PC-9 (cell line): ENCODE results near the gene SERPING1. TPM values are rescaled to one million over a fixed set of nuclear protein-coding genes. Genes with fewer than 3 reads are reported as not detected.

ENCODE experiments used
- Bru-seq: library from RNA; stranded (reverse); fragments of 400-500 nt; gene quantifications from one replicate; lab custom pipeline; 2021; lab: Mats Ljungman, UMichigan
- BruChase-seq, 2 experiments: library from RNA; stranded (reverse); fragments of 400-500 nt; gene quantifications; one replicate each; lab custom pipeline; 2021; lab: Mats Ljungman, UMichigan
- BruUV-seq: library from RNA; stranded (reverse); fragments of 400-500 nt; replicated peaks from 2 replicates; lab custom pipeline; 2021; lab: Mats Ljungman, UMichigan
- CTCF ChIA-PET: fragments of 300-600 bp; sonication (Branson Sonifier 250); formaldehyde crosslinking; loops from one replicate; lab custom pipeline; 2022; ENCODE audit warnings: antibody characterized with exemption; lab: Charles Lee
- POLR2A ChIA-PET: fragments of 300-600 bp; sonication (Branson Sonifier 250); formaldehyde crosslinking; loops from one replicate; lab custom pipeline; 2022; ENCODE audit warnings: antibody characterized with exemption; ENCODE audit not compliant: unreplicated experiment; lab: Charles Lee
- DNase-seq, 2 experiments: peaks; one replicate each; pipeline versions ENCODE4 v3.0.0 to v3.0.0-alpha.2; 2015 to 2022; ENCODE audit warnings: mixed read lengths in 1 of 2
- H2AFZ ChIP-seq: fragments of 200-600 bp; sonication (generic); 2 replicates; pipeline ENCODE4 v1.8.1; 2017; ENCODE audit warnings: antibody characterized with exemption
- H3F3A ChIP-seq: fragments of 200-600 bp; sonication (generic); 2 replicates; pipeline ENCODE4 v1.8.1; 2017; ENCODE audit warnings: antibody characterized with exemption, mild to moderate bottlenecking, low read depth; ENCODE audit not compliant: insufficient read depth
- H3K27ac ChIP-seq: fragments of 200-600 bp; sonication (generic); 2 replicates; pipeline ENCODE4 v1.6.1; 2016; ENCODE audit warnings: mixed run types
- H3K27me3 ChIP-seq: fragments of 200-600 bp; sonication (generic); 2 replicates; pipeline ENCODE4 v1.6.1; 2016; ENCODE audit warnings: low read depth, mixed run types; ENCODE audit not compliant: insufficient read depth
- H3K36me3 ChIP-seq: fragments of 200-600 bp; sonication (generic); 2 replicates; pipeline ENCODE4 v1.6.1; 2016; ENCODE audit warnings: low read depth, mixed run types
- H3K4me1 ChIP-seq: fragments of 200-600 bp; sonication (generic); replicated peaks from 2 replicates; pipeline ENCODE4 v1.6.1; 2016; ENCODE audit warnings: mixed run types; ENCODE audit not compliant: insufficient read depth
- H3K4me2 ChIP-seq: fragments of 200-600 bp; sonication (generic); 2 replicates; pipeline ENCODE4 v1.6.1; 2017; ENCODE audit warnings: mixed run types
- H3K4me3 ChIP-seq: fragments of 200-600 bp; sonication (generic); 2 replicates; pipeline ENCODE4 v1.6.1; 2016; ENCODE audit warnings: mixed run types
- H3K79me2 ChIP-seq: fragments of 200-600 bp; sonication (generic); 2 replicates; pipeline ENCODE4 v1.6.1; 2017; ENCODE audit warnings: low read depth, mixed run types
- H3K9me2 ChIP-seq: fragments of 200-600 bp; sonication (generic); 2 replicates; pipeline ENCODE4 v1.8.1; 2017; ENCODE audit warnings: mild to moderate bottlenecking; ENCODE audit not compliant: insufficient read depth
- H3K9me3 ChIP-seq: fragments of 200-600 bp; sonication (generic); 2 replicates; pipeline ENCODE4 v1.8.1; 2016; ENCODE audit warnings: low read depth; ENCODE audit not compliant: insufficient read depth
- H4K20me1 ChIP-seq: fragments of 200-600 bp; sonication (generic); 2 replicates; pipeline ENCODE4 v1.8.1; 2017; ENCODE audit not compliant: insufficient read depth
- CTCF ChIP-seq: fragments of 200-600 bp; sonication (generic); conservative IDR thresholded peaks from 2 replicates; pipeline ENCODE4 v1.6.1; 2017; ENCODE audit warnings: mixed run types, antibody characterized with exemption, mild to moderate bottlenecking, moderate library complexity
- EZH2 ChIP-seq: fragments of 200-600 bp; sonication (generic); IDR thresholded peaks from 2 replicates; pipeline ENCODE4 v1.8.0; 2017; ENCODE audit warnings: antibody characterized with exemption, low read depth
- intact Hi-C: fragments of 100-400 bp; cut with micrococcal nuclease; formaldehyde crosslinking; loops from one replicate; pipeline ENCODE4 v1.10.0; 2022; ENCODE audit not compliant: unreplicated experiment
- long read RNA-seq: library from polyadenylated mRNA; stranded (forward); transcript quantifications from one replicate; pipeline ENCODE4 v2.0.0, GENCODE V29; 2022
- total RNA-seq: library from RNA; stranded (reverse); gene quantifications from 2 replicates; pipeline ENCODE4 v1.2.3, GENCODE V29; 2021

The SERPING1 gene
- 3.1 TPM in 2 replicates for total RNA-seq
- percentile 18 among the genes with signal in this experiment for Bru-seq, nascent RNA
- BruChase-seq, experiment 1, labeled RNA remaining after a 2-hour chase = percentile 15 among the genes with signal in this experiment
- percentile 14 among the genes with signal in this experiment for BruChase-seq, experiment 2, labeled RNA remaining after a 6-hour chase
- long read RNA-seq, partial matches to known transcripts = 1 of 1 reads
- long read RNA-seq, other reads (novel, unspliced or antisense) = 0 of 1 reads

- H2AFZ ChIP-seq = no peak within 1 kb of the TSS
- CTCF ChIA-PET = interaction anchor here (0.7 kb wide), 1 partner anchor 47 kb away, joined by 4 read pairs; no protein-coding TSS in a partner anchor
- no TSS peak for BruUV-seq
- no peaks in the 10 kb centered on the region for H3K9me3 ChIP-seq
- H3K4me1 ChIP-seq = no peaks in the 10 kb centered on the region
- no peaks in the 10 kb centered on the region for H3K79me2 ChIP-seq
- peak within 1 kb of the TSS; percentile 27; the same call in 1 of the 2 replicates for H3K4me2 ChIP-seq
- H3K27me3 ChIP-seq = peaks cover 32% of the 10 kb centered on the region
- TF ChIP-seq CTCF (no peak), EZH2 (no peak)
- H3K9me2 ChIP-seq = no peaks in the 10 kb centered on the region
- H3F3A ChIP-seq = no peaks in the 10 kb centered on the region
- DNase-seq = no peak
- intact Hi-C loops = no loop called here
- H4K20me1 ChIP-seq = no peaks in the 10 kb centered on the region
- no peaks in the 10 kb centered on the region for H3K36me3 ChIP-seq
- H3K27ac ChIP-seq = no peak within 1 kb of the TSS
- POLR2A ChIA-PET = interaction anchor here (0.7 kb wide), 1 partner anchor 36 kb away, joined by 4 read pairs; no protein-coding TSS in a partner anchor
- H3K4me3 ChIP-seq = peak within 1 kb of the TSS; percentile 17; the same call in 1 of the 2 replicates
Observed at GRCh38 chr11:57597461-57597915, at the start of gene SERPING1. SERPING1 (plus strand) TSS chr11:57597685; CDS start chr11:57598271, 586 bp downstream.

- intact Hi-C loops = no loop called here
- no peaks in the 10 kb centered on the region for H3K36me3 ChIP-seq
- no peaks in the 10 kb centered on the region for H3K27me3 ChIP-seq
- H3K4me1 ChIP-seq = 0 out of 2 replicates have a peak, but pooled peaks cover 5% of the 10 kb centered on the region
- no peak for TF ChIP-seq EZH2
- no peak for TF ChIP-seq CTCF
- no peaks in the 10 kb centered on the region for H3K79me2 ChIP-seq
- no peaks in the 10 kb centered on the region for H3K9me2 ChIP-seq
- no peaks in the 10 kb centered on the region for H3K9me3 ChIP-seq
- no peak overlapping the region for H3K27ac ChIP-seq
- POLR2A ChIA-PET = no interaction called here
- CTCF ChIA-PET = no interaction called here
- no peak overlapping the region for H2AFZ ChIP-seq
- H4K20me1 ChIP-seq = no peaks in the 10 kb centered on the region
- no peak overlapping the region for H3K4me2 ChIP-seq
- no peak overlapping the region for H3K4me3 ChIP-seq
- DNase-seq = no peak
- no peaks in the 10 kb centered on the region for H3F3A ChIP-seq
- BruUV-seq = no TSS peak
Observed at GRCh38 chr11:57547854-57548377, 49.6 kb upstream of the SERPING1 start.

- no peaks in the 10 kb centered on the region for H3K9me2 ChIP-seq
- CTCF ChIA-PET = interaction anchor here (0.5 to 0.6 kb wide), 2 partner anchors 18 to 93 kb away, joined by 3 to 5 read pairs; no protein-coding TSS in a partner anchor
- no peaks in the 10 kb centered on the region for H3K36me3 ChIP-seq
- no peaks in the 10 kb centered on the region for H3F3A ChIP-seq
- no peaks in the 10 kb centered on the region for H3K9me3 ChIP-seq
- H3K4me2 ChIP-seq = no peak overlapping the region
- TF ChIP-seq EZH2 (no peak), CTCF (no peak)
- H4K20me1 ChIP-seq = no peaks in the 10 kb centered on the region
- H3K27me3 ChIP-seq = no peaks in the 10 kb centered on the region
- intact Hi-C loops = no loop called here
- H3K4me3 ChIP-seq = no peak overlapping the region
- POLR2A ChIA-PET = no interaction called here
- H3K4me1 ChIP-seq = no peaks in the 10 kb centered on the region
- no peak overlapping the region for H2AFZ ChIP-seq
- no peak for DNase-seq
- H3K27ac ChIP-seq = no peak overlapping the region
- no TSS peak for BruUV-seq
- H3K79me2 ChIP-seq = no peaks in the 10 kb centered on the region
Observed at GRCh38 chr11:57549983-57550382, 47.5 kb upstream of the SERPING1 start.
